GM21529 (cell line): ENCODE data around the gene NDC1.
"Not testable (repeated sequence)": the region's sequence is repeated elsewhere in the genome, so short reads cannot be mapped to it uniquely, and the experiment has no call there.

ENCODE experiments used
- ATAC-seq: cut with Tn5 transposase; IDR thresholded peaks from one replicate; pipeline ENCODE4 v1.9.1; 2021; ENCODE audit not compliant: unreplicated experiment

The NDC1 gene

DNA sequence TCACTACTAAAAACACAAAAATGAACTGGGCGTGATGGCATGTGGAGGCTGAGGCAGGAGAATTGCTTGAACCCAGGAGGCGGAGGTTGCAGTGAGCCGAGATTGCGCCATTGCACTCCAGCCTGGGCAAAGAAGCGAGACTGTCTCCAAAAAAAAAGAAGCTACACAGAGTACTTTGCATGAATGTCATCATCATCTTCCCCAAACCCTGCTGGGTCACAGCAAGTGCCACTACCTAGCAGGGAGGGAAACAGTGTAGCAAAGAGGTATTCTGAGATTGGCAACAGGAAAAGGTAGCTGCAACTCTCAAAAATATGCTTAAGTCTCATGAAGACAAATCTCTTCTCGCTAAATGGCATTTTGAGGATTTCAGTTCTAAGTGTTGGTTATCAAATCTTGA is 12.8 kb downstream of the NDC1 start:
- no peak for ATAC-seq

DNA sequence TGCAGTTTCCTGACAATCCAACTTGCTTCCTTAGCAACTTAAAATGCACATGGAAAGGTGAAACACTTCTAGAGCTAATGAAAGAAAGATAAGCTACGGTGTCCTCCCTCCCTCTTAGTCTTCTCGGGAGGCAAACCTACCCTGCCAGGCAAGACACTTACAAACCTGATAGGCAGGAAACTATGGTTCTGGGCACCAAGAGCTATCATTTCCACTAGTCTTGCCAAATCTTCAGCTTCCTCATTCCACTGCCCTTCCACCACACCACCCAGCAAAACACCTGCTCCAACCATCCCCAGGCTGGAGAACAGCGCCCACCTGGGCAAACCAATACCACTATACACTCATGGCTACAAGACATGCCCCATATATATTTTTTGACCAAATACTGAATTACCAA is 15.2 kb downstream of the NDC1 start:
- ATAC-seq = no peak

DNA sequence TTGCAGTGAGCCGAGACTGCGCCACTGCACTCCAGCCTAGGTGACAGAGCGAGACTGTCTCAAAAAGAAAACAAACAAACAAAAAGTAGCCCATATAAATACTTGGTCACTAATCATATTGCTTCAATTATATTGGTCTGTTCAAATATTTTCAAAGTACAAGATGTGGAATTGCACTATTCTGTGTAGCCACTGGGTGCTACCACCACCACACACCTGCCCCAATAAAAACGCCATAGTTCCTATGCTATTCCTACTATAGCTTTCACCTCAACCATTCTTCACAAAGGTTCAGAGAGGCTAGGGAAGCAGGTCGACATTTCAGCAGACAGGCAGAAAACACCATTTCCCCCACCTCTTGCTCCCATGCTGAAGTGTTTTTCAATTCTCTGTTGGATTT is 16.7 kb downstream of the NDC1 start:
- no peak for ATAC-seq

- no peak for ATAC-seq
Measured at GRCh38 chr1:53819387-53819786, 18.7 kb downstream of the NDC1 start.

- not testable (repeated sequence) for ATAC-seq
Measured at GRCh38 chr1:53816584-53816983, 21.5 kb downstream of the NDC1 start.

DNA sequence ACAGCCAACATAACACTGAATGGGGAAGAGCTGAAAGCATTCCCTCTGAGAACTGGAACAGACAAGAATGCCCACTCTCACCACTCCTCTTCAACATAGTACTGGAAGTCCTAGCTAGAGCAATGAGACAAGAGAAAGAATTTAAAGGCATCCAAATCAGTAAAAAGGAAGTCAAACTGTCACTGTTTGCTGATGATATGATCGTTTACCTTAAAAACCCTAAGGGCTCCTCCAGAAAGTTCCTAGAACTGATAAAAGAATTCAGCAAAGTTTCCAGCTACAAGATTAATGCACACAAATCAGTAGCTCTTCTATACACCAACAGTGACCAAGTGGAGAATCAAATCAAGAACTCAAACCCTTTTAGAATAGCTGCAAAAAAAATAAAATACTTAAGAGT is 22.6 kb downstream of the NDC1 start:
- ATAC-seq = not testable (repeated sequence)

- no peak for ATAC-seq
Measured at GRCh38 chr1:53811414-53811851, 26.7 kb downstream of the NDC1 start.

DNA sequence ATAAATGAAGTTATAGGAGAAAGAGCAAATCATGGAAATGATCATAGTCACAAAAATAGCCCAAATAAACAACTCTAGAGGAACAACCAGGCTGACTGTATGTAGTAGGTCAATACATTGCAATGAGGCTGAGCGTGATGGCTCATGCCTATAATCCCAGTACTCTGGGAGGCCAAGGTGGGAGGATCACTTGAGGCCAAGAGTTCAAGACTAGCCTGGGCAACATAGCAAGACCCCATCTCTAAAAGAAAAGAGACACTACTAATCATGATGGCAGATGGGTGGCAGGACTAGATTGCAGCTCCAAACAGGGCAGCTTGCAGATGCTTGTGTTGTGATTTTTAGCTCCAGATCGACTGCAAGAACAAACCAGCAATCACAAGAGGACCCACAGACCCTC is 27.6 kb downstream of the NDC1 start:
- ATAC-seq = no peak

DNA sequence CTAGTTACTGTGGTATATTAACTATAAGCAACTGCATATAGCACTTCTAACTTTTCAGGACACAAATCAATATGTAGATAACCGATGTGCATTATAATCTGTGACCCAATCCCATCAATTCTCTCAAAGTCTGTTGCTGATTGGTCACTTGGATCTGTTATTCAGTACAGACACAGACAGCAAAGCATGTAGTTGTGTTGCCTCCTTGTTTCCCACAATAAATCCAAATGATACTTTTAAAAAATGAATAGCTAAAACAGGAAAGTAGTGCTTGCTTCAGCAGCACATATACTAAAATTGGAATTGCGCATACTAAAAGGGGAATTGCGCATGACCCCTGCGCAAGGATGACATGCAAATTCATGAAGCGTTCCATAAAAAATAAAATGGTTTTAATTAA is 28.1 kb downstream of the NDC1 start:
- no peak for ATAC-seq

GRCh38 chr1:53807916-53808315 is 30.2 kb downstream of the NDC1 start:
- ATAC-seq = no peak

- ATAC-seq = no peak
Measured at GRCh38 chr1:53804791-53805505, 33.1 kb downstream of the NDC1 start.

- no peak for ATAC-seq
Measured at GRCh38 chr1:53804181-53804580, 33.9 kb downstream of the NDC1 start.

GRCh38 chr1:53800621-53801020 is 37.5 kb downstream of the NDC1 start:
- no peak for ATAC-seq

DNA sequence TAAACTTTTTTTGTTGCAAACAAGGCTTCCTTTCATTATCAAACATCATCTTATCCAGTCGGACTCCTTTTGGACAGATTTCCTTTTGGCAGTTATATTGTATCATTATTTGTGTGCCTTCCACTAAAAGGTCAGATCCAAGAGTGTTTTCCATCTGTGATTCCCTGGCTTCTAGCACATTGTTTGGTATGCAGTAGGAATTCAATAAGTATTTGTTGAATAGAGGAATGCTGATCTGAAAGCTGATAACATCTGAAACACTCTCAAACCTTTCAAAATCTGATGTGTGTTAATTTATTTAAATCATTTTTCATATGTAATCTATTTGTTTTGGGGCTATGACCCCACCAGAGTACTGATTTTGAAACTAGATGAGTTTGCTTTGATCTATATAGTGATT is 39.0 kb downstream of the NDC1 start:
- no peak for ATAC-seq

DNA sequence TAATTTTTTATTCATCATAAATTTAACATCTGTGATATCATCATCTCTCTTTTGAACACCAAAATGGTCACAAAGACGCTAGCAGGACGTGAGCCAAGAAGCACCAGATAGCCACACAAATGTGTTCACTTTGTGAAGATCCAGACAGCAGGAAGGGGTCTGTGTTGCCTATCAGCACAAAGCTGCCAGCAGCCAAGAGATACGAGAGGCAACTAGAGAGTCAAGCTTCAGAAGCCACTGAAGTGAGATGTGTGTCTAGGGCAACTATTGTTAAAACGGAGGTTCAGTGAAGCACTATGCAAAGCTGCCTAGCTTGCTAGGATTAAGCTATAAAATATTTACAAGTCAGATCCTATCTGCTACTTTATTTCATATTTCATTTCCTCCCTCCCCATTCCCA is 45.3 kb downstream of the NDC1 start:
- ATAC-seq = no peak

DNA sequence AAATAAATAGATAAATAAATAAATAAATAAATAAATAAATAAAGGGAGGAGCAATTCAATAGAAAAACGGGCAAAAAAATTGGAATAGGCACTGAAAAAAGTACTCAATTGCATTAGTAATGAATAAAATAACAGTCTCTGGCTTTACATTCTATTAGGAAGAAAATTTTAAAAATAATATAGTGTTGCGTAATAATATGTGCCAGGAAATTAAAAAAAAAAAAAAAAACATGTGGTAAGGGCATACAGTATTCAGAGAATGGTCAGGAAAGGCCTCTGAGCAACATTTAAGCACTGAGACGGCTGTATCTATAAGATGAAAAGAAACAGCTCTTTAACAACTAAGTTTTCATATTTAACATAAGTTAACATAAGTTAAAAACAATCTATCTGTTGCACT is 50.4 kb downstream of the NDC1 start:
- no peak for ATAC-seq

- ATAC-seq = no peak
Measured at GRCh38 chr1:53783056-53783455, 55.0 kb downstream of the NDC1 start.

- no peak for ATAC-seq
Measured at GRCh38 chr1:53781654-53782053, 56.4 kb downstream of the NDC1 start.

GRCh38 chr1:53777272-53777671 is 60.8 kb downstream of the NDC1 start:
- ATAC-seq = no peak

GRCh38 chr1:53771648-53772047 is 66.4 kb downstream of the NDC1 start:
- ATAC-seq = no peak

- no peak for ATAC-seq
Measured at GRCh38 chr1:53769780-53770179, 68.3 kb downstream of the NDC1 start.

DNA sequence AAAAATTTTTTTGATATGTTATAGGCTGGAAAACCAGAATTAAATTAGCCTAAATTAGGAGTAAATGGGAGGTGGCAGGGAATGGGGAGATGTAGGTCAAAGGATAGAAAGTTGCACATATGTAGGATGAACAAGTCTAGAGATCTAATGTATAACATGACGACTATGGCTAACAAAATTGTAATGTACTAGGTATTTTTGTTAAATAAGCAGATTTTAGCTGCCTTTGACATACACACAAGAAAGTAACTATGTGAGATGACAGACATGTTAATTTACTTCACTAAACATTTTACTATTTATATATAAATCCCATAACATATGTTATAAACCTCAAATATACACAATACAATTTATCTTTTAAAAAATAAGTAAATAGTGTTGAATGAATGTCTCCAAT is 68.9 kb downstream of the NDC1 start:
- no peak for ATAC-seq

GRCh38 chr1:53766831-53767405 is 71.2 kb downstream of the NDC1 start:
- ATAC-seq = no peak
